Gastroesophageal sphincter (tissue), 3 donors: ENCODE measurements around the gene ENPP7.

Source experiments
- POLR2A ChIP-seq, 2 donors: fragments of 450-650 bp; IDR thresholded peaks; one replicate each; pipeline ENCODE4 v1.6.1; 2017; ENCODE audit warnings: antibody characterized with exemption in 2 of 2, mild to moderate bottlenecking in 2 of 2, moderate library complexity in 1 of 2
- POLR2AphosphoS5 ChIP-seq: sonication (generic); formaldehyde crosslinking; IDR thresholded peaks from one replicate; pipeline ENCODE4 v1.6.1; 2017; ENCODE audit warnings: antibody characterized with exemption
- TF ChIP-seq, protein P1 (sequence below), 4 experiments: fragments of 200-600 bp in 2 of 4; fragments of 450-650 bp in 2 of 4; sonication (generic) in 1 of 4; IDR thresholded peaks; one replicate each; pipeline ENCODE4 v1.5.1; 2017 to 2019; ENCODE audit warnings: antibody characterized with exemption in 4 of 4, mild to moderate bottlenecking in 2 of 4, moderate library complexity in 2 of 4

DNA sequence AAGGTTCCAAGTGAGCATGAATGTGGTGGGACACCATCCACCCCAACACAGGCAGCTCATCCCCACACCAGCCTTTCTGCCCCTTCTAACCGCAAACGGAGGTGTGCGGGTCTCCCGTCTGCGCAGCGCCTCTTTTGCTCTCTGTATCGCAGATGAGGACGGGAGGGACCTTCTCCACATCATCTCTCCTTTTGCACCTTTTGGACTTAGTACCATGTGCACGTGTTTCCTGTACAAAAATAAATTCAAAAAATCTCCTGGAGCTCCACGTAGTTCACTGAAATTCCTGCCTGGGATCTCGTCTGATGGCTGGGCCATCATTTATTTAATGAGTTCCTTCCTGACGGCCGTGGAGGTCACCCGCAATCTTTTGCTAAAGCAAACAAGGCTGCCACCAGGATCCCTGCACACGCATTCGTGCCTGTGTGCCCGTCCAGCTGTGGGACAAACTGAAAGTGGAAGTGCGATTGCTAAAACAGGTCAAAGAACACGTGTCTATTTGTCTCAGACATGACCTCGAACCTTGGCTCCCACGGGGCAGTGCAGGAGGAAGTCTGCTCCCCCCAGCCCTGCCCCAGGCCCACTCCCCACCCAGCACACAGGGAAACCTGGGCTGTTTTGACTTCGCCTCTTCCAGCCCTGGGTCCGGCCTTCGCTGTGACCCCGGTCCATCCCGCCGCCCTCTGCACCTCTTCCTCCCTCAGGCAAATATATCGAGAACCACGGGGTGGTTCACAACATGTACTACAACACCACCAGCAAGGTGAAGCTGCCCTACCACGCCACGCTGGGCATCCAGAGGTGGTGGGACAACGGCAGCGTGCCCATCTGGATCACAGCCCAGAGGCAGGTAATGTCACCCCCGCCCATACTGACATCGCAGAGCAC, 2.3 kb downstream of the ENPP7 start:
- TF ChIP-seq, protein P1, sequence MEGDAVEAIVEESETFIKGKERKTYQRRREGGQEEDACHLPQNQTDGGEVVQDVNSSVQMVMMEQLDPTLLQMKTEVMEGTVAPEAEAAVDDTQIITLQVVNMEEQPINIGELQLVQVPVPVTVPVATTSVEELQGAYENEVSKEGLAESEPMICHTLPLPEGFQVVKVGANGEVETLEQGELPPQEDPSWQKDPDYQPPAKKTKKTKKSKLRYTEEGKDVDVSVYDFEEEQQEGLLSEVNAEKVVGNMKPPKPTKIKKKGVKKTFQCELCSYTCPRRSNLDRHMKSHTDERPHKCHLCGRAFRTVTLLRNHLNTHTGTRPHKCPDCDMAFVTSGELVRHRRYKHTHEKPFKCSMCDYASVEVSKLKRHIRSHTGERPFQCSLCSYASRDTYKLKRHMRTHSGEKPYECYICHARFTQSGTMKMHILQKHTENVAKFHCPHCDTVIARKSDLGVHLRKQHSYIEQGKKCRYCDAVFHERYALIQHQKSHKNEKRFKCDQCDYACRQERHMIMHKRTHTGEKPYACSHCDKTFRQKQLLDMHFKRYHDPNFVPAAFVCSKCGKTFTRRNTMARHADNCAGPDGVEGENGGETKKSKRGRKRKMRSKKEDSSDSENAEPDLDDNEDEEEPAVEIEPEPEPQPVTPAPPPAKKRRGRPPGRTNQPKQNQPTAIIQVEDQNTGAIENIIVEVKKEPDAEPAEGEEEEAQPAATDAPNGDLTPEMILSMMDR (IDR thresholded peaks at IDR 0.05), result no peak
- TF ChIP-seq POLR2AphosphoS5 (no peak), POLR2A (IDR thresholded peaks at IDR 0.05) (no peak)
